Nephron progenitor cell (in vitro differentiated cells): ENCODE data around the gene RMC1.
"Not testable (repeated sequence)": the region's sequence is repeated elsewhere in the genome, so short reads cannot be mapped to it uniquely, and the experiment has no call there.

Source experiments
- DNase-seq: peaks from one replicate; pipeline ENCODE4 v3.0.0; 2021
- H3K27ac Mint-ChIP-seq: 2 replicates; pipeline ENCODE4 v1.8.0; 2021; ENCODE audit warnings: mild to moderate bottlenecking, moderate library complexity, mixed read lengths
- H3K27me3 Mint-ChIP-seq: 2 replicates; pipeline ENCODE4 v1.8.0; 2021; ENCODE audit warnings: mild to moderate bottlenecking, low read depth, mixed read lengths; ENCODE audit not compliant: poor library complexity
- H3K36me3 Mint-ChIP-seq: 2 replicates; pipeline ENCODE4 v1.8.0; 2021; ENCODE audit warnings: low read depth, mixed read lengths
- H3K4me1 Mint-ChIP-seq: 2 replicates; pipeline ENCODE4 v1.8.0; 2021; ENCODE audit warnings: mixed read lengths
- H3K4me3 Mint-ChIP-seq: 2 replicates; pipeline ENCODE4 v1.8.0; 2021; ENCODE audit warnings: mild to moderate bottlenecking, moderate library complexity, mixed read lengths
- H3K9me3 Mint-ChIP-seq: 2 replicates; pipeline ENCODE4 v1.8.0; 2021; ENCODE audit warnings: mild to moderate bottlenecking, moderate library complexity, mixed read lengths
- TF ChIP-seq, protein P1 (sequence below): fragments of 200-600 bp; sonication (generic); IDR thresholded peaks from 2 replicates; pipeline ENCODE4 v1.5.0; 2021; ENCODE audit warnings: antibody characterized with exemption

RMC1 gene

DNA sequence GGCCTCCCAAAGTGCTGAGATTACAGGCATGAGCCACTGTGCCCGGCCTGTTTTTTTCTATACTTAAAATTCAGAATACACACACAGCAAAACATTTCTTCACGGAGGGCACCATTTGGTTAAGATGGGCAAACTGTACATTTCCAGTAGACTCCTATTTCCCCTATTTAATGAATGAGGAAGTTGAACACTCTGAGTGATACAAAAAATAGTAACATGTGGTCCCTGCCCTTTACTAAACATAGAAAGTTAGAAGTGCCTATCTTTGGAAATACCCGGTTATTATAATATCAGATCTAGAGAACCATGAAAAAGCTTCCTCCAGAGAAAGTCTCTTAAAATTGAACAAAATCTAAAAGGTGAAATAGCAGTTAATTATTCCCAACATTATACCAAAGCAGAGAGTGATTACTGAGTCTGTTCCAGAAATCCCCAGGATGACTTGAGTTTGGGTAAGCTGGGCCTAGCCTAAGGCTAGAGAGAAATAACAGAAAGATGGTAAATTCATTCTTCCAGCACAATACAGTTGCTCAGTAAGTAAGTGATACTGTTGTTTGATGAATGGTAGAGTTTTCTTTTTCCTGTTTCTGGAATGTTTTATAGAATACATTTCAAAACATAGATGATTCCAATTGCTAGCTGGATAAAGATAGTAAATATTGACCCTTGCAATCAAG, 23.3 kb upstream of the RMC1 start:
- Mint-ChIP-seq H3K4me1 (peaks cover 10% of the 10 kb centered on the region), H3K36me3 (peaks cover 41% of the 10 kb centered on the region)

DNA sequence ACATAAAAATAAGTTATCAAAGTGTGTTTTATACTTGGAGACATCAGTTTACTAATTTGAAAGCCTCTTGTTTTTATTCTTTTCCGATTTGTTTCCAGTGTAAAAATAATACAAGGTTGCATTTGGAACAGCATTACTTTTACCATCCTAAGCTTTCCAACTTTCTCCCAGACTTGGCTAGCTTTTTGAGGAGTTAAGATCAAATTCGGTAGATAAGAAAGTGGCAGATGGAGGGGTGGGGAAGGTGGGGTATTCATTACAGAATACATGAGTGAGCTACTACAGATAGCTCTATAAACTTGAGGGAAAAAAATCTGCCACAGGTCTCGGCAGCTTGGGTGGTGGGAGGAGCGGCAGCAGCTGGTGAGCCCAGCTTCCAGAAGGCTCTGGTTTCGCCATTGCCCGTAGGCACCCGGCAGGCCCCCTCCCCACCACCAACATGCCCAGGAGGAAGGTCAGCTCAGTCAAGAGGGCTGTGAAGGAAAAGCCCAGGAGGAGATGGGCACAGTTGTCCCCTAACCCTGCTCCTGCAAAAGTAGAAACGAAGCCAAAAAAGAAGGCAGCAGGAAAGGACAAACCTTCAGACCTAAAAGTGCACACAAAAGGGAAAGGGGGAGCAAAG, 18.6 kb upstream of the RMC1 start:
- TF ChIP-seq, protein P1, sequence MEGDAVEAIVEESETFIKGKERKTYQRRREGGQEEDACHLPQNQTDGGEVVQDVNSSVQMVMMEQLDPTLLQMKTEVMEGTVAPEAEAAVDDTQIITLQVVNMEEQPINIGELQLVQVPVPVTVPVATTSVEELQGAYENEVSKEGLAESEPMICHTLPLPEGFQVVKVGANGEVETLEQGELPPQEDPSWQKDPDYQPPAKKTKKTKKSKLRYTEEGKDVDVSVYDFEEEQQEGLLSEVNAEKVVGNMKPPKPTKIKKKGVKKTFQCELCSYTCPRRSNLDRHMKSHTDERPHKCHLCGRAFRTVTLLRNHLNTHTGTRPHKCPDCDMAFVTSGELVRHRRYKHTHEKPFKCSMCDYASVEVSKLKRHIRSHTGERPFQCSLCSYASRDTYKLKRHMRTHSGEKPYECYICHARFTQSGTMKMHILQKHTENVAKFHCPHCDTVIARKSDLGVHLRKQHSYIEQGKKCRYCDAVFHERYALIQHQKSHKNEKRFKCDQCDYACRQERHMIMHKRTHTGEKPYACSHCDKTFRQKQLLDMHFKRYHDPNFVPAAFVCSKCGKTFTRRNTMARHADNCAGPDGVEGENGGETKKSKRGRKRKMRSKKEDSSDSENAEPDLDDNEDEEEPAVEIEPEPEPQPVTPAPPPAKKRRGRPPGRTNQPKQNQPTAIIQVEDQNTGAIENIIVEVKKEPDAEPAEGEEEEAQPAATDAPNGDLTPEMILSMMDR: no peak
- peaks cover 36% of the 10 kb centered on the region for H3K4me1 Mint-ChIP-seq
- no peaks in the 10 kb centered on the region for H3K27me3 Mint-ChIP-seq
- peaks cover 21% of the 10 kb centered on the region for H3K36me3 Mint-ChIP-seq
- no peak overlapping the region for H3K4me3 Mint-ChIP-seq
- no peaks in the 10 kb centered on the region for H3K9me3 Mint-ChIP-seq
- peak overlapping the region; percentile 43 for H3K27ac Mint-ChIP-seq
- no peak for DNase-seq

More for the DNA sequence above, 23.3 kb upstream of the RMC1 start:
- TF ChIP-seq, protein P1: no peak
- Mint-ChIP-seq H3K27me3 (no peaks in the 10 kb centered on the region), H3K27ac (peak overlapping the region; percentile 21), H3K4me3 (no peak overlapping the region), H3K9me3 (no peaks in the 10 kb centered on the region)
- DNase-seq: no peak

DNA sequence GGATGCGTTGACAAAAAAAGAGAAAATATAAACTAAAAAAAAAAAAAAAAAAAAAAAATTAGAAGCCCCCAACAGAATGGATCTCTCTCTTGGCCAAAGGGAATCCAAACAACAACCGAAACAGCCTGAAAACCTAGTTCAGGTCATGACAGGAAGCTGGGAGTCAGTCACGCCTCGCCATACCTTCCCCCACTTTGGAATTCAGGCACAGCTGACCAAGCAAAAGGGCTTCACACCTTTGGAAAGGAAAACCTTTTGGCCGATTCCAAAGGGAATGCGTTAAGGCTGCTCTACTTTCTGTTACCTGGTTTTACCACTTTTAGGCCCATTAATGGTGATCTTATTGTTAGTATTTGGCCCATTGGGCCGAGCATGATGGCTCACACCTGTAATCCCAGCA, 17.9 kb upstream of the RMC1 start:
- H3K4me1 Mint-ChIP-seq: peaks cover 36% of the 10 kb centered on the region
- no peaks in the 10 kb centered on the region for H3K27me3 Mint-ChIP-seq
- DNase-seq: no peak
- peaks cover 17% of the 10 kb centered on the region for H3K36me3 Mint-ChIP-seq
- TF ChIP-seq, protein P1: no peak
- peaks cover 4% of the 10 kb centered on the region for H3K9me3 Mint-ChIP-seq
- no peak overlapping the region for H3K4me3 Mint-ChIP-seq
- peak overlapping the region; percentile 83 for H3K27ac Mint-ChIP-seq

DNA sequence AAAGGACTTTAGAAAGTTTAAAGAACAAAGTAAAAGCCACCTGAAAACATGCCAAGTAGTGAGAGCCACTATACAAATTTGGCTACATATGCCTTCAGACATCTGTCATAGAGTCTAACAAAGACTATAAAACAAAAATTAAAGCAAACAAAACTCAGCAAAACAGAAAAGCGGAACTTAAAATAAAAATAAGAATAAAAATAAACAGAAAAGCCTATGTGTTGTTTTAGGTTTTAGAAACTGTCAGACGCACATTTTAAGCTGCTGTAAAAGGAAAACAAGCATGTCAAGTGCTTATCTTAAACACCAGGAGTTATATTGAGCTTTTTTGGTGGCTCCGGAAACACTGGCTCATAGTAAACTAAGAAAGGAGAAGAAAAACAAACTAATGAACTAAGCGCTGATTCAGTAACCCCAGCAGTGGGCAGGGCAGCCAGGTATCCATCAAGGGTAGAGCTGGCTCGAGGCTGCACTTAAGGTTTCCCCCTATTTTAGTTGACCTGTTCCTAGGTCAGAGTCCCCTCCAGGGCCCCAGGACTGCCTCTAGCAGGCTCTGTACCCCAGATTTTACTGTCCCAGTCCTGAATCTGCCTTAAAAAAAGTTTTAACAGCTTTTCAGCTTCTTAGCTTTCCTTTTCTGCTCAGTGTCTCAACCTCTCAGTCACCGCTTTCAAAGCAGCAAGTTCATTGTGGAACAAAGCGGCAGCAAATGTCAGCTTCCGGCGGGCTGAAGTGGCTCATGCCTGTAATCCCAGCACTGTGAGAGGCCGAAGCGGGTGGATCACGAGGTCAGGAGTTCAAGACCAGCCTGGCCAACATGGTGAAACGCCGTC, 15.4 kb upstream of the RMC1 start:
- no peak for DNase-seq
- peak overlapping the region; percentile 27 for H3K27ac Mint-ChIP-seq
- TF ChIP-seq, protein P1: no peak
- no peaks in the 10 kb centered on the region for H3K27me3 Mint-ChIP-seq
- H3K4me3 Mint-ChIP-seq: no peak overlapping the region
- H3K9me3 Mint-ChIP-seq: peaks cover 19% of the 10 kb centered on the region
- peaks cover 17% of the 10 kb centered on the region for H3K36me3 Mint-ChIP-seq
- H3K4me1 Mint-ChIP-seq: peaks cover 36% of the 10 kb centered on the region

DNA sequence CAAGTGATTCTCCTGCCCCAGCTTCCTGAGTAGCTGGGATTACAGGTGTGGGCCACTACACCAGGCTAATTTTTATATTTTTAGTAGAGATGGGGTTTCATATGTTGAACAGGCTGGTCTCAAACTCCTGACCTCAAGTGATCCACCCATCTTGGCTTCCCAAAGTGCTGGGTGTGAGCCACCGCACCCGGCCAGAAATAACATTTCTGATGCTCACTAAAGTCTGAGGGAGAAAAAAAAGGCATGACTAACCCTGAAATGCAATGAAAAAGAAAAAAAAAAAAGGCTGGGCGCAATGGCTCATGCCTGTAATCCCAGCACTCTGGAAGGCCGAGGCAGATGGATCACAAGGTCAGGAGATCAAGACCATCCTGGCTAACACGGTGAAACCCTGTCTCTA, 13.7 kb upstream of the RMC1 start:
- DNase-seq, H3K27ac Mint-ChIP-seq, H3K4me3 Mint-ChIP-seq, H3K27me3 Mint-ChIP-seq: not testable (repeated sequence)
- H3K4me1 Mint-ChIP-seq: peaks cover 30% of the 10 kb centered on the region
- peaks cover 12% of the 10 kb centered on the region for H3K36me3 Mint-ChIP-seq
- peaks cover 23% of the 10 kb centered on the region for H3K9me3 Mint-ChIP-seq

DNA sequence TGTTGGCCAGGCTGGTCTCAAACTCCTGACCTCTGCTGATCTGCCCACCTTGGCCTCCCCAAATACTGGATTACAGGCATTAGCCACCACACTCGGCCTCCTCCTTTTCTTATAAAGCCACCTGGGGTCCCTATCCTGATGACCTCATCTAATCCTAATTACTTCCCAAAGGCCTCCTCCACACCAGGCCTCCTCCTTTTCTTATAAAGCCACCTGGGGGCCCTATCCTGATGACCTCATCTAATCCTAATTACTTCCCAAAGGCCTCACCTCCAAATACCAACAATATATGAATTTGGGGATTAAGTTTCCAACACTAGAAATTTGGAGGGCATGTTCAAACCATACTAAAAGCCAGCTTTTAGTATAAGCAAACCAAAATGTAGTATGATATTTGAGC, 9.7 kb upstream of the RMC1 start:
- H3K4me1 Mint-ChIP-seq: no peaks in the 10 kb centered on the region
- no peak overlapping the region for H3K4me3 Mint-ChIP-seq
- peaks cover 23% of the 10 kb centered on the region for H3K9me3 Mint-ChIP-seq
- H3K36me3 Mint-ChIP-seq: peaks cover 12% of the 10 kb centered on the region
- no peak for DNase-seq
- TF ChIP-seq, protein P1: no peak
- H3K27ac Mint-ChIP-seq: peak overlapping the region; percentile 7
- H3K27me3 Mint-ChIP-seq: no peaks in the 10 kb centered on the region
